ENCODE measurements around the gene GPSM1. TPM values are rescaled to one million over a fixed set of nuclear protein-coding genes. Genes with fewer than 3 reads are reported as not detected.

The GPSM1 gene
- total and polyA plus RNA-seq, 4 donors = 0.11 to 2.9 (median 1.6) TPM

GRCh38 chr9:136296434-136297015 lies 30.8 kb upstream of the GPSM1 start:
- Histone ChIP-seq H3K4me3 (ENCODE audit: low read depth in 1 of 3, low read length in 3 of 3) (no peak overlapping the region), H3K27ac (ENCODE audit: low read depth in 1 of 2, low read length in 2 of 2) (peak overlapping the region; percentile 71 to 85), H3K36me3 (ENCODE audit: control insufficient read depth in 4 of 4, insufficient read depth in 3 of 4, low read depth in 1 of 4, low read length in 3 of 4) (no peaks in the 10 kb centered on the region), H3K27me3 (ENCODE audit: control insufficient read depth in 4 of 4, insufficient read depth in 4 of 4, low read length in 3 of 4) (no peaks in the 10 kb centered on the region), H3K4me1 (ENCODE audit: control insufficient read depth in 4 of 4, insufficient read depth in 4 of 4, low read length in 3 of 4) (peaks cover 0 to 12% (median 0%) of the 10 kb centered on the region in 4 donors), H3K9ac (ENCODE audit: low read depth in 1 of 2, low read length in 2 of 2) (no peak overlapping the region), H3K9me3 (ENCODE audit: control insufficient read depth in 4 of 4, low read length in 3 of 4) (no peaks in the 10 kb centered on the region)
- WGBS = 89% methylated on average over 16 of the region's 16 CpGs
- no peak for DNase-seq (ENCODE audit: low spot score)
- TF ChIP-seq REST (IDR thresholded peaks at IDR 0.05) (no peak), HNF4G (IDR thresholded peaks at IDR 0.05) (no peak), TAF1 (conservative IDR thresholded peaks at IDR 0.05) (no peak), ZBTB33 (IDR thresholded peaks at IDR 0.05) (no peak), RXRA (IDR thresholded peaks at IDR 0.05) (no peak), YY1 (IDR thresholded peaks at IDR 0.05) (no peak), SP1 (IDR thresholded peaks at IDR 0.05) (no peak), JUND (IDR thresholded peaks at IDR 0.05) (no peak), FOXA1 (IDR thresholded peaks at IDR 0.05) (no peak), ATF3 (IDR thresholded peaks at IDR 0.05) (no peak), NR2F2 (IDR thresholded peaks at IDR 0.05) (no peak), HNF4A (conservative IDR thresholded peaks at IDR 0.05) (no peak), GABPA (IDR thresholded peaks at IDR 0.05 in 1 of 2, conservative IDR thresholded peaks at IDR 0.05 in 1 of 2) (no peak), FOXA2 (IDR thresholded peaks at IDR 0.05) (no peak), CTCF (IDR thresholded peaks at IDR 0.05; ENCODE audit: low read depth, low read length, missing input control) (no peak), MAX (IDR thresholded peaks at IDR 0.05) (no peak), RAD21 (IDR thresholded peaks at IDR 0.05) (no peak), EGR1 (IDR thresholded peaks at IDR 0.05; ENCODE audit: low read depth in 2 of 2) (no peak)

All from liver (tissue), 9 donors.